NB4 (cell line): ENCODE data around the gene BTBD19.

ENCODE experiments used
- DNase-seq: peaks from one replicate; pipeline ENCODE4 v3.0.0; 2010; ENCODE audit warnings: low read depth
- H3K4me3 ChIP-seq: one replicate; pipeline ENCODE4 v1.5.1; 2011; ENCODE audit warnings: mild to moderate bottlenecking, low read depth, low read length, moderate library complexity
- CTCF ChIP-seq: IDR thresholded peaks from one replicate; pipeline ENCODE4 v1.5.1; 2012; ENCODE audit warnings: low read depth, low read length
- MAX ChIP-seq: IDR thresholded peaks from 2 replicates; pipeline ENCODE4 v1.6.1; 2011; ENCODE audit warnings: low read depth, low read length
- MYC ChIP-seq: IDR thresholded peaks from 2 replicates; pipeline ENCODE4 v1.6.1; 2011; ENCODE audit warnings: low read depth, low read length
- POLR2A ChIP-seq: IDR thresholded peaks from 2 replicates; pipeline ENCODE4 v1.6.1; 2011; ENCODE audit warnings: mild to moderate bottlenecking; ENCODE audit not compliant: insufficient read length; ENCODE audit errors: extremely low read depth

BTBD19 gene

GRCh38 chr1:44846985-44847384, 38.7 kb downstream of the BTBD19 start:
- TF ChIP-seq CTCF (no peak), MAX (no peak), MYC (no peak), POLR2A (no peak)
- H3K4me3 ChIP-seq: no peak overlapping the region
- DNase-seq: no peak

GRCh38 chr1:44847845-44848244, 39.5 kb downstream of the BTBD19 start:
- DNase-seq: no peak
- no peak overlapping the region for H3K4me3 ChIP-seq
- TF ChIP-seq CTCF (no peak), MAX (no peak), MYC (no peak), POLR2A (no peak)

DNA sequence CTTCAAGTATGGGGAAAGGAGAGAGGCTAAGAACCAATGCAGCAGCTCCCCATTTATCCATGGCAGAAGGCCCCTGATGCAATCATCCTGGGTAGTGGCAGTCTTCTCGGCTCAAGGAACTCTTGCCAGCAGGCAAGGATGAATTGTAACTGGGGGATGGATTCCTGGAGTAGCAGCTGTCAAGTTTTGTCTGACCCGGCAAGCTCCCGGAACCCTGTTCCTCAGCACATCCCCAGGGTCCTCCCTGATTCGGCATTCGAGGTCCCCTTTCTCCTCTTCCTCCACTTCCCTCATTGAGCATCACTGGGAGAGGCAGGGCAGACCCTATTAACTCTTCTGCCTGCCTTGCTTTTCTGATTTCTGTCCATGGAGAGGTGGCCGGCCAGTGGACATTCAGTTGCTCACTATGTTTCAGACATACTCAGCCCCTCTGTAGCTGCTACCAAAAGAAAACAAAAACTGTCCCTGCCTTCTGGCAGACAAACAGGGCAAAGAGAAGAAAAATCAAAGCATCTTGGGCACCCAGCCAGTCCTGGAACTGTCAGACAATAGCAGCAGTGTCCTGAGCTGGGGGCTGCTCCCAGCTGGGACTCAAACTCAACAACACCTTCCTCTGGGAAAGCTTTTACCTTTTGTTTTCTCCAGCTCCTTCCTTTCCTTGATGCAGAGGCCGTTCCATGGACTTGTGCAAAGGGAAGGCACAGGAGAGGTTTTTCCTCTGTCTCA, 40.3 kb downstream of the BTBD19 start:
- no peak for TF ChIP-seq MYC
- no peak for TF ChIP-seq POLR2A
- TF ChIP-seq CTCF: no peak
- no peak for TF ChIP-seq MAX
- no peak overlapping the region for H3K4me3 ChIP-seq
- no peak for DNase-seq

DNA sequence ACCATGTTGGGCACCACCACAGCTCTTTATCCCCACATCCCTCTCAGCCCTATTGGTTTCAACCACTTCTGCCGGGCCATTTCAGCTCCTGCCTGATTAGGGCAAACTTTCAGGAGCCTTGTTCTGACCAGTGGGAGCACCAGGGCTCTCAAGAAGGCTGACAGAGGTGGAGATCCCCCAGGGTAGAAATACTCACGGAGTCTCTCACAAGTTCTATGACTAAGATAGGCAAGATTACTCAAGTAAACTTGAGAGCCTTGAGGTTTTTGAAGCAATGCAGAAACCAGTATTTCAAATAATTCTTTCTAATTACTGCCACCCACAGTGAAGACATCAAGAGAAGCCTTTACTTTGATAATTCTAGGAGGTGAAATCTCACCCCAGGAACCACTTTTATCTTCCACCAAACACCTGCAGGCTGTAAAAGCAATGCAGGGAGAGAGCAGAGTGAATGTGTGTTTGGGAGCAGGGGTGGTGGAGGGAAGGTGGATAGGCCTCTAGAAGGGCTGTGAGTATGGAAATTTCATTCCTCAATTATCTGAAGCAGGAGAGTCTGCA, 41.3 kb downstream of the BTBD19 start:
- no peak for TF ChIP-seq MAX
- TF ChIP-seq CTCF: no peak
- no peak for TF ChIP-seq POLR2A
- TF ChIP-seq MYC: no peak
- no peak overlapping the region for H3K4me3 ChIP-seq
- no peak for DNase-seq

DNA sequence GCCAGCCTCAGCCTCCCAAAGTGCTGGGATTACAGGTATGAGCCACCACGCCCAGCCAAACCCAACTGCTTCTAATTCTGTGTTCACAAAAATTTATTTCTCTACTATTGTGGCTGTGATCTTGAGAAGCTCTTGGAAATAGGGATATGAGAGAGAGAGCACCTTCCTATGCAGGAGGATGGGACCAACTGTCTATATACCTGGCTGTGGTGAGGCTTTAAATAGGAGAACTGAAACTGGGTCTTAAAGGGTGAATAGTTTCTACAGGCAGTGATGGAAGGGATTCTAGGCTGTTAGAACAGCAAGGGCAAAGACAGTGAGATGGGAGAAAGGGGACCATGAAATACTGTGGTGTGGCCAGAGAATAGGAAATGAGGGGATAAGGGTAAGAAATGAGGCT, 43.0 kb downstream of the BTBD19 start:
- no peak for TF ChIP-seq POLR2A
- TF ChIP-seq MAX: no peak
- no peak for TF ChIP-seq MYC
- no peak for TF ChIP-seq CTCF
- no peak overlapping the region for H3K4me3 ChIP-seq
- DNase-seq: no peak

GRCh38 chr1:44853201-44853600, 44.9 kb downstream of the BTBD19 start:
- no peak overlapping the region for H3K4me3 ChIP-seq
- TF ChIP-seq MYC: no peak
- TF ChIP-seq MAX: no peak
- TF ChIP-seq POLR2A: no peak
- TF ChIP-seq CTCF: no peak
- DNase-seq: no peak
